Fibroblast of the aortic adventitia (primary cell): ENCODE data around the gene MCTP1. TPM values are rescaled to one million over a fixed set of nuclear protein-coding genes. Genes with fewer than 3 reads are reported as not detected.

ENCODE experiments used
- DNase-seq: peaks from one replicate; pipeline ENCODE4 v3.0.0-alpha.2; 2010; ENCODE audit warnings: low read depth
- H3K4me3 ChIP-seq: 2 replicates; pipeline ENCODE4 v1.5.1; 2011; ENCODE audit warnings: low read depth, mild to moderate bottlenecking, control low read depth, low read length, moderate library complexity
- CTCF ChIP-seq: IDR thresholded peaks from 2 replicates; pipeline ENCODE4 v1.5.1; 2011; ENCODE audit warnings: mild to moderate bottlenecking, low read length, control low read depth, inconsistent platforms; ENCODE audit not compliant: insufficient read depth
- total RNA-seq: library from RNA; depleted of rRNA; stranded (reverse); fragments of >200 nt; gene quantifications from 2 replicates; pipeline ENCODE4 v1.2.3, GENCODE V29; 2012; ENCODE audit warnings: low replicate concordance

MCTP1 gene
- total RNA-seq, 1 donor, result 7.6 TPM

GRCh38 chr5:95080030-95080429 is 204.9 kb downstream of the MCTP1 start:
- no peak for TF ChIP-seq CTCF
- H3K4me3 ChIP-seq, result no peak overlapping the region
- DNase-seq, result peak; percentile 39

- no peak for DNase-seq
- no peak for TF ChIP-seq CTCF
- H3K4me3 ChIP-seq, result no peak overlapping the region
Measured at GRCh38 chr5:95078868-95079267, 206.0 kb downstream of the MCTP1 start.

- no peak for TF ChIP-seq CTCF
- no peak for DNase-seq
- H3K4me3 ChIP-seq, result no peak overlapping the region
Measured at GRCh38 chr5:95076395-95077185, 208.3 kb downstream of the MCTP1 start.

GRCh38 chr5:95075111-95075510 is 209.8 kb downstream of the MCTP1 start:
- H3K4me3 ChIP-seq, result no peak overlapping the region
- TF ChIP-seq CTCF, result no peak
- DNase-seq, result no peak

- no peak for TF ChIP-seq CTCF
- no peak overlapping the region for H3K4me3 ChIP-seq
- no peak for DNase-seq
Measured at GRCh38 chr5:95072281-95072680, 212.6 kb downstream of the MCTP1 start.

GRCh38 chr5:95070866-95071265 is 214.0 kb downstream of the MCTP1 start:
- no peak overlapping the region for H3K4me3 ChIP-seq
- no peak for TF ChIP-seq CTCF
- no peak for DNase-seq

GRCh38 chr5:95070453-95070852 is 214.4 kb downstream of the MCTP1 start:
- no peak overlapping the region for H3K4me3 ChIP-seq
- DNase-seq, result no peak
- no peak for TF ChIP-seq CTCF
